Measurements from ENCODE around the gene CCDC17.

The CCDC17 gene

DNA sequence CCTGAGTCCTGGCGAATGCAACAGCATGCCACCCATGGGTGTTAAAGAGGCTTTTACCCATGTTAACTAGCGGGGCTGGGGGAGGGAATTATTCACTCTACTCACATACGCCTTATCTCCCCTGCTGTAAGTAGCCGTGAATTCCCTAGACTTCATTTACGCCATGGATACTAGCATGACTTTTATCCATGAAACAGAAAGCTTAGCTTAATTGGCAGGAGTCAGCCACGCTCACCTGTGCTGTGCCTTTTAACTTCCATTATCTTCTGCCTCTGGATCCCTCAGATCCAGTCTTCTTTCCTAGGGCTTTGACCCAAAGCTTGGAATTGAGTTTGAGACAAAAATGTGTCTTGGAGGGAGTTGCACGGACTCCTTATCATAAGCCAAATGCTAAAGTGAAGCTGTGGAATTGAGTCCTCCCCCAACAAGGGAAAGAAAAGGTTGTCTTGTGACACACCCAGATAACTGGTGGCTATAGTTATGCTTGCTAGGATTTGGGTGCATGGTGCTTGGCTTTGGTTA lies 49.7 kb downstream of the CCDC17 start:
- DNase-seq = no peak

DNA sequence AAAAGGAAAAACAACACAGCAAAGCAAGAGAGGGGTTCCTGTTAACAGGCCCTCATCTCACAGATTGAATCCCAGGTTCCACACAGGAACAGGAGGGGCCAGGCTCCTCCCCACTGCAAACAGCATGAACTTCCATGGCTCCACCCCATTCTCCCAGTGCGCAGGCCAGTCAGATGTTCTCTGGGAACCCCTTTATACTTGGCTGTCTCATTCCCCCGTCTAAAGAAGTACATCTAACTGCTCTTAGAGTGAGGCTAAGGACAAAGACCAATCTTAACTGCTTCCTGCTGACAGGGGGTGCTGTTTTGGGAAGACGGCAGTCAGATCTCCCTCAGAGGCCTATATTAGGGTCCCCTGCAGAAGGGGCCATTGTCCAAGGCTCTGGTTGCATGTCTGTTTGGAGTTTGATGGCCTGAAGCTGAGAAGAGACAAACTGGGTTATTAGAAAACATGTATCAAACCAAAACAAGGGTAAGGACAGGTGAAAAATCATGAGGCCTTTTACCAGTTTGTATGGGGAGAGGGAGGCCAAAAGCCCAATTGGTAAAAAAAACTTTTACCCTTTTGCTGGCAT lies 50.5 kb downstream of the CCDC17 start:
- no peak for DNase-seq

DNA sequence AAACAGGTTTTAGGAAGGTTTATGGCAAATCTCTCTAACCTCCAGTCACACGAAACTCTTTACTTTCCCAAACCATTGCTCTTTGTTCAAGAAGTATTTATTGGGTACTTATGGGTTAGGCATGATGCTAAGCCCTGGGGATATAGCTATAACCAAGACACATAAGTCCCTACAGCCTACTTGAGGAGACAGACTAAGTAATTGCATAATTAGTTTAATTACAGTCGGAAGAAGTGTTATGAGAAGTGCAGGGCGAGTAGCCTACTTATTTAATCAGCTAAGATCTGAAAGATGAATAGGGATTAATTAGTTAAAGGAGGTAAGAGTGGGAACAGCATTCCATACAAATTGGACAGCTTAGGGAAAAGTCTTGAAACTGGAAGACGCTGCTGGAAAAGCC lies 53.2 kb downstream of the CCDC17 start:
- no peak for DNase-seq

Measured in activated CD4-positive, alpha-beta T cell treated with anti-CD3 and anti-CD28 coated beads, Interleukin-2, amount 50 U/mL, for 4 hours (primary cell).